Testis (tissue), 3 donors: Measurements from ENCODE around the gene FAM110A. TPM values are rescaled to one million over a fixed set of nuclear protein-coding genes. Genes with fewer than 3 reads are reported as not detected.
A peak's percentile ranks its signal among the peaks of the same experiment; 100 is the strongest.
"Not testable (repeated sequence)": the region's sequence is repeated elsewhere in the genome, so short reads cannot be mapped to it uniquely, and the experiment has no call there.

ENCODE experiments used
- DNase-seq: peaks from one replicate; pipeline ENCODE4 v3.0.0-alpha.2; 2019
- H3K27ac ChIP-seq, 2 donors: fragments of 200-600 bp; sonication (generic); one replicate each; pipeline ENCODE4 v1.5.1; 2019
- H3K27me3 ChIP-seq: fragments of 200-600 bp; sonication (generic); one replicate; pipeline ENCODE4 v1.5.1; 2019
- H3K36me3 ChIP-seq: fragments of 200-600 bp; sonication (generic); one replicate; pipeline ENCODE4 v1.5.1; 2017; ENCODE audit warnings: low read depth; ENCODE audit errors: missing control alignments
- H3K4me1 ChIP-seq: fragments of 200-600 bp; sonication (generic); one replicate; pipeline ENCODE4 v1.5.1; 2019
- H3K4me3 ChIP-seq, 2 donors: fragments of 200-600 bp; sonication (generic); one replicate each; pipeline ENCODE4 v1.5.1; 2017 to 2019
- H3K9me3 ChIP-seq: fragments of 200-600 bp; sonication (generic); one replicate; pipeline ENCODE4 v1.5.1; 2017
- CTCF ChIP-seq, 3 experiments: fragments of 450-650 bp in 2 of 3; fragments of 200-600 bp in 1 of 3; sonication (generic) in 1 of 3; IDR thresholded peaks; one replicate each; pipeline ENCODE4 v1.5.1; 2016 to 2019; ENCODE audit warnings: antibody characterized with exemption in 3 of 3, mild to moderate bottlenecking in 2 of 3, moderate library complexity in 1 of 3
- POLR2A ChIP-seq: fragments of 450-650 bp; IDR thresholded peaks from one replicate; pipeline ENCODE4 v1.6.1; 2017; ENCODE audit warnings: antibody characterized with exemption, mild to moderate bottlenecking, moderate library complexity
- WGBS, 2 donors: methylation state at CpG; one replicate each; pipeline ENCODE4 v1.1.5; 2018; 5-methylcytosine and 5-hydroxymethylcytosine counted together
- intact Hi-C: fragments of 100-400 bp; cut with DNase I; formaldehyde crosslinking; loops from one replicate; pipeline ENCODE4 v1.15.1; 2023; ENCODE audit warnings: low total_unique reads
- polyA plus RNA-seq: library from polyadenylated mRNA; stranded (reverse); fragments of 350-450 nt; fragmentation: Illumina TruSeq; extraction: RNeasy Lipid Tissue Mini Kit (QIAGEN cat#74804); gene quantifications from one replicate; pipeline ENCODE4 v1.2.3, GENCODE V29; 2014; ENCODE audit warnings: low read depth, low replicate concordance; ENCODE audit not compliant: insufficient read depth
- total RNA-seq, 2 donors: library from RNA; depleted of rRNA; stranded (reverse); fragments of >200 nt; gene quantifications; one replicate each; pipeline ENCODE4 v1.2.3, GENCODE V29; 2016

Gene FAM110A
- total and polyA plus RNA-seq, 3 donors from 2014 or later, result 5.1 to 7.7 (median 5.5) TPM

- Histone ChIP-seq H3K27me3 (no peaks in the 10 kb centered on the region), H3K36me3 (no peaks in the 10 kb centered on the region), H3K27ac (no peak overlapping the region), H3K4me1 (no peaks in the 10 kb centered on the region), H3K9me3 (no peaks in the 10 kb centered on the region), H3K4me3 (no peak overlapping the region)
- TF ChIP-seq CTCF (IDR thresholded peaks at IDR 0.05) (no peak), POLR2A (no peak)
- intact Hi-C loops, result no loop called here
- 92 to 98% methylated on average over 3 of the region's 3 CpGs for WGBS, 2 donors
- no peak for DNase-seq
Observed at GRCh38 chr20:801678-802077, 31.8 kb upstream of the FAM110A start.

GRCh38 chr20:805713-806112, 27.8 kb upstream of the FAM110A start:
- Histone ChIP-seq H3K36me3 (no peaks in the 10 kb centered on the region), H3K9me3 (no peaks in the 10 kb centered on the region), H3K27me3 (no peaks in the 10 kb centered on the region), H3K27ac (no peak overlapping the region), H3K4me3 (no peak overlapping the region), H3K4me1 (no peaks in the 10 kb centered on the region)
- no peak for DNase-seq
- intact Hi-C loops, result no loop called here
- TF ChIP-seq CTCF (IDR thresholded peaks at IDR 0.05), result no peak
- TF ChIP-seq POLR2A, result no peak
- WGBS, 2 donors, result 33 to 44% methylated on average over 1 of the region's 1 CpG

- DNase-seq, result peak; percentile 77
- H3K4me3 ChIP-seq, H3K27me3 ChIP-seq, H3K4me1 ChIP-seq, intact Hi-C loops, H3K9me3 ChIP-seq, H3K36me3 ChIP-seq: not testable (repeated sequence)
- peak in 1 of 3 experiments; percentile 8 for TF ChIP-seq CTCF (IDR thresholded peaks at IDR 0.05)
- peak overlapping the region; percentile 25 to 52 for H3K27ac ChIP-seq
- WGBS, 2 donors, result 43 to 49% methylated on average over 13 of the region's 13 CpGs
Observed at GRCh38 chr20:811776-812434, 21.6 kb upstream of the FAM110A start.

GRCh38 chr20:812435-812814, 21.1 kb upstream of the FAM110A start:
- WGBS, 2 donors, result 31 to 39% methylated on average over 2 of the region's 2 CpGs

GRCh38 chr20:813390-813789, 20.1 kb upstream of the FAM110A start:
- intact Hi-C loops, result no loop called here
- DNase-seq, result no peak
- 36 to 54% methylated on average over 8 of the region's 8 CpGs for WGBS, 2 donors
- Histone ChIP-seq H3K4me1 (peaks cover 4% of the 10 kb centered on the region), H3K36me3 (no peaks in the 10 kb centered on the region), H3K4me3 (no peak overlapping the region), H3K9me3 (no peaks in the 10 kb centered on the region), H3K27ac (peak overlapping the region in 1 of 2 donors; percentile 64), H3K27me3 (no peaks in the 10 kb centered on the region)
- no peak for TF ChIP-seq CTCF (IDR thresholded peaks at IDR 0.05)
- no peak for TF ChIP-seq POLR2A

More at GRCh38 chr20:812435-812814, 21.1 kb upstream of the FAM110A start:
- H3K36me3 ChIP-seq, H3K4me1 ChIP-seq, H3K4me3 ChIP-seq, intact Hi-C loops, H3K9me3 ChIP-seq, DNase-seq, H3K27me3 ChIP-seq: not testable (repeated sequence)
- peak overlapping the region in 1 of 2 donors; percentile 63 for H3K27ac ChIP-seq
